GM13977 (cell line): Measurements from ENCODE around the gene CNTN4.

Experiments used
- DNase-seq: peaks from one replicate; pipeline ENCODE4 v3.0.0; 2012; ENCODE audit warnings: low spot score
- in situ Hi-C: fragments of 300-500 bp; cut with MboI; formaldehyde crosslinking; loops from one replicate; pipeline ENCODE4 v1.12.0; 2022; ENCODE audit warnings: low sequenced_read_pairs, low pct_unique_long_range_greater_than_20kb, mixed read lengths, inconsistent platforms; ENCODE audit not compliant: unreplicated experiment
- TF ChIP-seq, protein P1 (sequence below): IDR thresholded peaks from 2 replicates; pipeline ENCODE4 v1.5.1; 2012; ENCODE audit warnings: mild to moderate bottlenecking, control low read depth; ENCODE audit not compliant: insufficient read depth; ENCODE audit errors: extremely low read depth, missing control alignments

Gene CNTN4

GRCh38 chr3:2880218-2880756, 781.6 kb downstream of the CNTN4 start:
- in situ Hi-C loops: no loop called here
- TF ChIP-seq, protein P1, sequence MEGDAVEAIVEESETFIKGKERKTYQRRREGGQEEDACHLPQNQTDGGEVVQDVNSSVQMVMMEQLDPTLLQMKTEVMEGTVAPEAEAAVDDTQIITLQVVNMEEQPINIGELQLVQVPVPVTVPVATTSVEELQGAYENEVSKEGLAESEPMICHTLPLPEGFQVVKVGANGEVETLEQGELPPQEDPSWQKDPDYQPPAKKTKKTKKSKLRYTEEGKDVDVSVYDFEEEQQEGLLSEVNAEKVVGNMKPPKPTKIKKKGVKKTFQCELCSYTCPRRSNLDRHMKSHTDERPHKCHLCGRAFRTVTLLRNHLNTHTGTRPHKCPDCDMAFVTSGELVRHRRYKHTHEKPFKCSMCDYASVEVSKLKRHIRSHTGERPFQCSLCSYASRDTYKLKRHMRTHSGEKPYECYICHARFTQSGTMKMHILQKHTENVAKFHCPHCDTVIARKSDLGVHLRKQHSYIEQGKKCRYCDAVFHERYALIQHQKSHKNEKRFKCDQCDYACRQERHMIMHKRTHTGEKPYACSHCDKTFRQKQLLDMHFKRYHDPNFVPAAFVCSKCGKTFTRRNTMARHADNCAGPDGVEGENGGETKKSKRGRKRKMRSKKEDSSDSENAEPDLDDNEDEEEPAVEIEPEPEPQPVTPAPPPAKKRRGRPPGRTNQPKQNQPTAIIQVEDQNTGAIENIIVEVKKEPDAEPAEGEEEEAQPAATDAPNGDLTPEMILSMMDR: no peak
- no peak for DNase-seq

DNA sequence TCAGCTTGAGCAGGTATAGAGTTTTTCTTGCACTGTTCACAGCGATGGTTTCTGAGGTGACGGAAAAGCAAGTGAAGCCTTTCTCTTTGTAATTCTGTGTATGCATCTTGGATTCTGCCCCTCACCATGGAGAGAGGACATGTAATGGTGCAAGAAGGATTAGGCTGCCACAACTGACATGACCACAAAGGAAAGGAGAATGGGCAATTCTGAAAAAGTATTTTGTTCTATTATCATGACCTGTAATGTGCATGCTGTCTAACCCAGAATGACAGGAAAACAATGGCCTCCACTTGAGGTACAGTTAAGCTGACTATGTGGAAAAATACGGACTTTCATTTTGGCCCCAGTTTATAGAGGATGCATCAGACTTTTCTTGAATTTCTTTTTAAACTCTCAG, 784.6 kb downstream of the CNTN4 start:
- in situ Hi-C loops: no loop called here
- DNase-seq: no peak
- TF ChIP-seq, protein P1: no peak

DNA sequence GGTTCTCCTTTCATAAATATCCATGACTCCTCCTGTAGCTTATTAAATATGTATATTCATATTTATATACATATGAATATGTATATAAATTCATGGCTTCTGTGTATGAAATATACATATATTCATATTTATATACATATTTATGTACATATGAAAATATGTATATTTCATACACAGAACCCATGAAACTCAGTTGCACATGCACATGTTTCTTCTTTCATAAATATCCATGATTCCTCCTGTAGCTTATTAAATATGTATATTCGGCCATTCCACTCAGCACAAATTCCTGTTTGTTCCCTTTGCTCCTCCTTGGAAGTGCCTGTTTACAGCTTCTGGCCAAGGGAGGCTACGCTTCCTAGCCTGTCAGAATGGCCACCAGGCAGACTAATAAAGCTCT, 789.9 kb downstream of the CNTN4 start:
- TF ChIP-seq, protein P1: no peak
- DNase-seq: no peak
- in situ Hi-C loops: no loop called here

DNA sequence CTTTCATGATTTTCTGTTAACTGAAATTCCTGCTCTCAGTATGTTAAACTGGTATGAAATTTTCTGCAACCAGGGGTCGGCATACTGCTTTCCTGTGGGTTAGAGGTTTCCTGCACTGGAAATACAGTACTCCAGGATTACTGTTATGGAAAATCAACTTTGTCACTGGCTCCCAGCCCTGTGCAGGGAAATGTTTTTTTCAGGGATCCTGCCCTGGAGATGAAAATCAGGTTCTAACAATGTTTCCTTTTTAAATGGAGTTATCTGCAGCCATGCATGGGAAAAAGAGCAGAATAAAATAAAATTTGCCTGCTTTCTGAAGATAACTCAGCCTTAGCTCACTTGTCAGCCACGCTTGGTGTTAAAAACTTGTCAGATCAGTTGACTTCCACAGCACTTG, 791.1 kb downstream of the CNTN4 start:
- TF ChIP-seq, protein P1: no peak
- in situ Hi-C loops: no loop called here

GRCh38 chr3:2896308-2896939, 797.8 kb downstream of the CNTN4 start:
- in situ Hi-C loops: no loop called here
- no peak for DNase-seq
- TF ChIP-seq, protein P1: no peak

More for the DNA sequence above, 791.1 kb downstream of the CNTN4 start:
- no peak for DNase-seq

DNA sequence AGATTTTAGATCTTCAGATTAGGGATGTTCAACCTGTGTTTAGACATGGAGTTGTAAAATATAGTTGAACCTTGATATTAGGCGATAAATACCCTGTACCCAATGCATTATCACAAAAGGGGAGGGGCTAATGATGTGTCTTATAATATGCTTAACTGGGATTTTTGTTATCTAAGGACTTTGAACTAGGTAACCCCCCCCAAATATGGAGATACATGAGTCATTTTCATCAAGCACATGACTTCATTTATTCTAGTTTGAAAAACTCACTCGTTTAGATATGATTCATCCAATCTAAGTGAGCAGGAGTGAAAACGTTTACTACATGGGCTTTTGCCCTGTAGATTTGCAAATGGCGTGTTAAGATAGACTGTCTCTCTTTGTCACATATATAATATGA, 799.2 kb downstream of the CNTN4 start:
- in situ Hi-C loops: no loop called here
- no peak for DNase-seq
- TF ChIP-seq, protein P1: no peak
